ENCODE results near the gene TMEM88. TPM values are rescaled to one million over a fixed set of nuclear protein-coding genes. Genes with fewer than 3 reads are reported as not detected.

Gene TMEM88
- total and polyA plus RNA-seq, 2 of the 8 experiments (the other 6 are each of a cell fraction or from before 2014, with no cell fraction given), result 0.69 to 8.8 TPM

DNA sequence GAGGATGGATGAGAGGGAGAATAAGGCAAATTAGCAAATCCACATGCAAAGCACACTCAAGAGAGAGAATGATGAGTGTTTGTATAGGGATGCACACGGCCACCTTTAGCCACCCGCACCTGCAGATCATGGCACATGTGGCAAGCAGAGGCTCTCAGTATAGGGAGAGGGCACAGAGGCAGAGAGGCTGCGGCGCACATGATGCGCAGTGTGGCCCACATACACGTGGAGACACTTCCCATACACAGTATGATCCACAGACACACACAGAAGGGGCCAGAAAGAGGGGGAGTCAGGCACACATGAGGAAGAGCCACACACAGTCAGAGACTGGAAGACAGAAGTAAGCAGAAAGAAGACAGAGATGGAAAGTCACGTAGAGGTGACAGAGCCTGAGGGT lies 27.2 kb downstream of the TMEM88 start (continued):
- TF ChIP-seq E2F6 (IDR thresholded peaks at IDR 0.05) (no peak), TBP (IDR thresholded peaks at IDR 0.05; ENCODE audit: low read depth, low read length) (no peak), TCF12 (IDR thresholded peaks at IDR 0.05; ENCODE audit: low read depth, low read length) (no peak), HDAC6 (IDR thresholded peaks at IDR 0.05; ENCODE audit: low read depth, low read length) (no peak)
